H1 (cell line): ENCODE measurements around the gene WDR90. TPM values are rescaled to one million over a fixed set of nuclear protein-coding genes. Genes with fewer than 3 reads are reported as not detected.

Experiments
- CTCF ChIA-PET: fragments of 300-600 bp; sonication (Branson Sonifier 250); formaldehyde crosslinking; loops from one replicate; lab custom pipeline; 2021; ENCODE audit not compliant: partially characterized antibody; lab: Charles Lee
- POLR2A ChIA-PET: fragments of 300-600 bp; sonication (Branson Sonifier 250); formaldehyde crosslinking; loops from one replicate; lab custom pipeline; 2021; ENCODE audit warnings: inconsistent platforms; ENCODE audit not compliant: partially characterized antibody; lab: Charles Lee
- DNase-seq, 2 experiments: peaks; one replicate each; pipeline versions ENCODE4 v3.0.0 to v3.0.0-alpha.2; 2010 to 2022; ENCODE audit warnings: low spot score in 2 of 2, low read depth in 1 of 2, mixed read lengths in 1 of 2
- FAIRE-seq: peaks from 2 replicates; lab custom pipeline; 2011; peaks lifted over from hg19 to GRCh38; lab: Jason Lieb, UNC
- H2AFZ ChIP-seq: 2 replicates; pipeline ENCODE4 v1.8.1; 2012; ENCODE audit warnings: low read length, inconsistent platforms
- H2AK5ac ChIP-seq: 2 replicates; pipeline ENCODE4 v1.6.1; 2013; ENCODE audit warnings: low read depth, low read length
- H2BK120ac ChIP-seq: replicated peaks from 2 replicates; pipeline ENCODE3; 2013; ENCODE audit warnings: low read depth, low read length, inconsistent platforms
- H2BK12ac ChIP-seq: 2 replicates; pipeline ENCODE4 v1.6.1; 2013; ENCODE audit warnings: low read depth, low read length
- H2BK15ac ChIP-seq: 2 replicates; pipeline ENCODE4 v1.6.1; 2013; ENCODE audit warnings: low read length
- H2BK20ac ChIP-seq: 2 replicates; pipeline ENCODE4 v1.6.1; 2013; ENCODE audit warnings: low read length
- H2BK5ac ChIP-seq: 2 replicates; pipeline ENCODE4 v1.6.1; 2013; ENCODE audit warnings: low read depth, low read length
- H3K14ac ChIP-seq: 2 replicates; pipeline ENCODE4 v1.6.1; 2013; ENCODE audit warnings: inconsistent platforms; ENCODE audit not compliant: insufficient read length
- H3K18ac ChIP-seq: 2 replicates; pipeline ENCODE4 v1.6.1; 2013; ENCODE audit warnings: low read length; ENCODE audit errors: extremely low read depth
- H3K23ac ChIP-seq: 2 replicates; pipeline ENCODE4 v1.6.1; 2013; ENCODE audit warnings: inconsistent platforms; ENCODE audit not compliant: insufficient read length
- H3K23me2 ChIP-seq: 2 replicates; pipeline ENCODE4 v1.6.1; 2013; ENCODE audit warnings: low read depth, low read length
- H3K27ac ChIP-seq: 2 replicates; pipeline ENCODE4 v1.6.1; 2011; ENCODE audit warnings: low read depth, low read length, inconsistent platforms
- H3K27me3 ChIP-seq, 4 experiments: replicated peaks in 1 of 4; 1 replicate in 1 of 4; 2 replicates in 3 of 4; pipeline versions ENCODE4 v1.6.1 to v1.8.1; 2011 to 2013; ENCODE audit warnings: low read length in 3 of 4, mild to moderate bottlenecking in 3 of 4, inconsistent platforms in 2 of 4, mixed read lengths in 2 of 4, moderate library complexity in 1 of 4; ENCODE audit not compliant: control insufficient read depth in 3 of 4, insufficient read depth in 3 of 4; ENCODE audit errors: extremely low read depth in 1 of 4
- H3K36me3 ChIP-seq, 4 experiments: 2 replicates each; pipeline versions ENCODE4 v1.6.1 to v1.8.1; 2011 to 2013; ENCODE audit warnings: mild to moderate bottlenecking in 4 of 4, low read length in 3 of 4, moderate library complexity in 2 of 4, control low read depth in 1 of 4, inconsistent platforms in 1 of 4; ENCODE audit not compliant: insufficient read depth in 4 of 4, control insufficient read depth in 2 of 4
- H3K4ac ChIP-seq: replicated peaks from 2 replicates; pipeline ENCODE3; 2013; ENCODE audit warnings: low read length, low read depth, mixed read lengths, inconsistent platforms; ENCODE audit not compliant: insufficient read length
- H3K4me1 ChIP-seq, 4 experiments: replicated peaks in 1 of 4; 1 replicate in 1 of 4; 2 replicates in 3 of 4; pipeline versions ENCODE4 v1.6.1 to v1.8.1; 2011 to 2013; ENCODE audit warnings: low read length in 3 of 4, inconsistent platforms in 2 of 4, mixed read lengths in 1 of 4; ENCODE audit not compliant: insufficient read depth in 4 of 4, control insufficient read depth in 3 of 4
- H3K4me2 ChIP-seq, 2 experiments: 2 replicates each; pipeline versions ENCODE4 v1.6.1 to v1.8.1; 2011 to 2013; ENCODE audit warnings: low read depth in 2 of 2, low read length in 2 of 2, control low read depth in 1 of 2, inconsistent platforms in 1 of 2, mild to moderate bottlenecking in 1 of 2; ENCODE audit not compliant: insufficient read depth in 1 of 2
- H3K4me3 ChIP-seq, 4 experiments: fragments of 200-600, 300-600 bp in 1 of 4; sonication (generic), shearing (Covaris generic), sonication (Bioruptor Twin) in 1 of 4; 2 replicates each; pipeline versions ENCODE4 v1.5.1 to v1.8.1; 2011 to 2016; ENCODE audit warnings: low read length in 4 of 4, low read depth in 3 of 4, control low read depth in 2 of 4, inconsistent platforms in 2 of 4, mild to moderate bottlenecking in 2 of 4, mixed read lengths in 1 of 4, moderate library complexity in 1 of 4; ENCODE audit not compliant: insufficient read depth in 2 of 4; ENCODE audit errors: extremely low read depth in 1 of 4
- H3K56ac ChIP-seq: replicated peaks from 2 replicates; pipeline ENCODE3; 2013; ENCODE audit warnings: low read depth, mild to moderate bottlenecking, mixed read lengths, low read length, inconsistent platforms; ENCODE audit not compliant: insufficient read length
- H3K79me1 ChIP-seq: 2 replicates; pipeline ENCODE4 v1.6.1; 2013; ENCODE audit warnings: low read depth, low read length, control low read depth
- H3K79me2 ChIP-seq, 2 experiments: 2 replicates each; pipeline versions ENCODE4 v1.6.1 to v1.8.1; 2012 to 2013; ENCODE audit warnings: low read length in 2 of 2, mild to moderate bottlenecking in 2 of 2, inconsistent platforms in 1 of 2; ENCODE audit not compliant: insufficient read depth in 2 of 2, control insufficient read depth in 1 of 2
- H3K9ac ChIP-seq, 4 experiments: replicated peaks in 1 of 4; 1 replicate in 1 of 4; 2 replicates in 3 of 4; pipeline versions ENCODE4 v1.6.1 to v1.8.1; 2011 to 2013; ENCODE audit warnings: low read depth in 3 of 4, low read length in 3 of 4, control low read depth in 2 of 4, mild to moderate bottlenecking in 2 of 4, moderate library complexity in 2 of 4, inconsistent platforms in 1 of 4; ENCODE audit errors: extremely low read depth in 1 of 4
- H3K9me3 ChIP-seq, 2 experiments: 2 replicates each; pipeline versions ENCODE4 v1.6.1 to v1.8.1; 2012 to 2013; ENCODE audit warnings: mild to moderate bottlenecking in 2 of 2, moderate library complexity in 2 of 2, control low read depth in 1 of 2, inconsistent platforms in 1 of 2, low read depth in 1 of 2, low read length in 1 of 2, mixed read lengths in 1 of 2; ENCODE audit not compliant: insufficient read depth in 2 of 2
- H4K20me1 ChIP-seq, 2 experiments: replicated peaks in 1 of 2; 2 replicates each; pipeline versions ENCODE3 to v1.8.1; 2011 to 2013; ENCODE audit warnings: inconsistent platforms in 2 of 2, low read length in 2 of 2, mild to moderate bottlenecking in 1 of 2; ENCODE audit not compliant: insufficient read depth in 2 of 2, control insufficient read depth in 1 of 2
- H4K5ac ChIP-seq: 2 replicates; pipeline ENCODE4 v1.6.1; 2013; ENCODE audit warnings: low read length, low read depth, mixed read lengths, inconsistent platforms; ENCODE audit not compliant: insufficient read length
- H4K8ac ChIP-seq: 2 replicates; pipeline ENCODE4 v1.8.0; 2013; ENCODE audit warnings: mild to moderate bottlenecking, moderate library complexity, low read length, inconsistent platforms; ENCODE audit not compliant: insufficient read depth; ENCODE audit errors: extremely low read depth
- H4K91ac ChIP-seq: replicated peaks from 2 replicates; pipeline ENCODE3; 2013; ENCODE audit warnings: low read length, mixed read lengths, inconsistent platforms; ENCODE audit not compliant: insufficient read length
- CBX5 ChIP-seq: fragments of 300-800, 300-1000 bp; sonication (generic); IDR thresholded peaks from 2 replicates; pipeline ENCODE4 v1.7.1; 2016; ENCODE audit warnings: antibody characterized with exemption, low read length, low read depth
- CEBPB ChIP-seq: IDR thresholded peaks from 2 replicates; pipeline ENCODE4 v1.6.1; 2012; ENCODE audit warnings: low read depth, low read length
- CTBP2 ChIP-seq: IDR thresholded peaks from 2 replicates; pipeline ENCODE4 v1.7.0; 2011; ENCODE audit warnings: borderline replicate concordance, mild to moderate bottlenecking, moderate library complexity, mixed read lengths, low read length; ENCODE audit not compliant: insufficient read depth, insufficient read length
- GTF2F1 ChIP-seq: IDR thresholded peaks from 2 replicates; pipeline ENCODE4 v1.6.1; 2012; ENCODE audit warnings: low read depth, low read length, improper control_type of control experiment, borderline replicate concordance
- HDAC2 ChIP-seq, 2 experiments: fragments of 300-600 bp in 1 of 2; sonication (generic) in 1 of 2; IDR thresholded peaks; 2 replicates each; pipeline ENCODE4 v1.6.1; 2011 to 2012; ENCODE audit warnings: low read depth in 2 of 2, low read length in 2 of 2, mild to moderate bottlenecking in 2 of 2, moderate library complexity in 2 of 2, borderline replicate concordance in 1 of 2, inconsistent platforms in 1 of 2
- PHF8 ChIP-seq: fragments of 200-600 bp; sonication (generic); conservative IDR thresholded peaks from 2 replicates; pipeline ENCODE4 v1.7.1; 2012; ENCODE audit warnings: low read depth, mild to moderate bottlenecking, inconsistent platforms, low read length, moderate library complexity
- POLR2A ChIP-seq, 2 experiments: IDR thresholded peaks; 1 replicate in 1 of 2; 2 replicates in 1 of 2; pipeline ENCODE4 v1.6.1; 2011; ENCODE audit warnings: low read depth in 2 of 2, low read length in 2 of 2, mild to moderate bottlenecking in 2 of 2; ENCODE audit errors: control extremely low read depth in 1 of 2
- SAP30 ChIP-seq: fragments of 300-600 bp; sonication (generic); IDR thresholded peaks from 2 replicates; pipeline ENCODE4 v1.7.1; 2012; ENCODE audit warnings: low read length, moderate library complexity, mild to moderate bottlenecking, inconsistent platforms; ENCODE audit not compliant: insufficient read depth, insufficient replicate concordance
- SIRT6 ChIP-seq: IDR thresholded peaks from one replicate; pipeline ENCODE4 v1.7.1; 2012; ENCODE audit warnings: low read length, inconsistent platforms
- SIX5 ChIP-seq: IDR thresholded peaks from 2 replicates; pipeline ENCODE4 v1.6.1; 2011; ENCODE audit warnings: mild to moderate bottlenecking, low read depth, low read length
- SP1 ChIP-seq: IDR thresholded peaks from 2 replicates; pipeline ENCODE4 v1.6.1; 2011; ENCODE audit warnings: low read depth, low read length
- SP4 ChIP-seq: IDR thresholded peaks from 2 replicates; pipeline ENCODE4 v1.6.1; 2012; ENCODE audit warnings: low read length, inconsistent platforms
- SRF ChIP-seq: IDR thresholded peaks from 2 replicates; pipeline ENCODE4 v1.6.1; 2011; ENCODE audit warnings: mild to moderate bottlenecking, low read depth, low read length, moderate library complexity
- TBP ChIP-seq: IDR thresholded peaks from 2 replicates; pipeline ENCODE4 v1.6.1; 2011; ENCODE audit warnings: low read depth, low read length, improper control_type of control experiment
- TEAD4 ChIP-seq: IDR thresholded peaks from 2 replicates; pipeline ENCODE4 v1.6.1; 2012; ENCODE audit warnings: low read depth, low read length, inconsistent platforms, mixed read lengths
- WGBS, 2 experiments: shearing (Covaris generic) in 1 of 2; methylation state at CpG; one replicate each; pipeline versions ENCODE4 v1.1.6 to v1.1.7; 2013 to 2015; ENCODE audit warnings: low lambda C conversion rate in 2 of 2, mixed read lengths in 2 of 2, inconsistent platforms in 1 of 2, low coverage in 1 of 2, missing lambda C conversion rate in 1 of 2; ENCODE audit not compliant: insufficient replicate concordance in 2 of 2, insufficient coverage in 1 of 2, insufficient read length in 1 of 2; ENCODE audit errors: extremely low coverage in 1 of 2, missing lambda C conversion rate in 1 of 2; 5-methylcytosine and 5-hydroxymethylcytosine counted together
- polyA plus RNA-seq, 7 experiments: library from polyadenylated mRNA; depleted of rRNA in 3 of 7; stranded (reverse) in 5 of 7; unstranded in 2 of 7; fragments of >200 nt in 5 of 7; fragments of 200-250 nt in 2 of 7; gene quantifications; 1 replicate in 5 of 7; 2 replicates in 1 of 7; 4 replicates in 1 of 7; pipeline versions ENCODE4 v1.2.1 to v1.2.3, GENCODE V29; 2011 to 2013; ENCODE audit warnings: missing spikeins in 2 of 7, mixed read lengths in 2 of 7
- total RNA-seq: library from RNA; stranded (reverse); fragmentation: NEBNext Ultra II Directional; extraction: Animal tissue kit (Norgen Biotek cat#: 25700); gene quantifications from 2 replicates; pipeline ENCODE4 v1.2.1, GENCODE V29; 2021

WDR90 gene
- total and polyA plus RNA-seq, 2 of the 8 experiments (the other 6 are each of a cell fraction or from before 2014, with no cell fraction given) = 24.0 to 47.2 TPM

DNA sequence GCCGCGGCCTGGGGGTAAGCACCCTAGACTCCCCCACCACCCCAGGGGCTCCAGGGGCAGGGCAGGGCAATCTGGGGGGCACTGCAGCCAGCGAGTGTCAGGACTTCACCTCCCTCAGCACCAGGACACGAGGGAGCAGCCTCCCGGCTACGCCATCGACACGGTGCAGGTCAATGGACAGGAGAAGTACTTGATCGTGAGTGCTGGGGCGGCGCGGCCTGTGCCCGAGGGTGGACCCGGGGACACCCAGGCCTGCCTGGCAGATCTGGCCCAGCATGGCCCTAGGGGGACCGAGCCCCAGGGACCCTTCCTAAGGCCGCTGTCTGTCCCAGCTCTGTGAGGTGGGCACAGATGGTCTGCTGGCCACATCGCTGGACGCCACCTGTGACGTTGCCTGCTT, 23.2 kb downstream of the WDR90 start:
- H2BK12ac ChIP-seq = no peak overlapping the region
- peaks cover 0 to 2% (median 0%) of the 10 kb centered on the region in 4 experiments; a peak in 2 of 7 replicates for H3K27me3 ChIP-seq
- H2BK120ac ChIP-seq = no peak overlapping the region
- H3K14ac ChIP-seq = no peak overlapping the region
- H3K4ac ChIP-seq = no peak overlapping the region
- no peak overlapping the region for H2BK20ac ChIP-seq
- no peak overlapping the region for H3K23ac ChIP-seq
- no peak overlapping the region for H3K9ac ChIP-seq
- no peak overlapping the region for H3K56ac ChIP-seq
- no peak overlapping the region for H3K4me3 ChIP-seq
- no peaks in the 10 kb centered on the region for H3K9me3 ChIP-seq
- no peak overlapping the region for H4K5ac ChIP-seq
- 93% methylated on average over 18 of the region's 19 CpGs; no CpG with 5 or more reads in 1 of the 2 experiments for WGBS, 2 experiments
- peaks cover 5 to 27% of the 10 kb centered on the region in 2 experiments for H4K20me1 ChIP-seq
- no peak overlapping the region for H4K91ac ChIP-seq
- CTCF ChIA-PET = interaction anchor here (1.3 to 12.0 kb wide), 4 partner anchors 12 to 90 kb away, joined by 5 to 75 read pairs (median 5); partner anchors contain the start of gene WDR24
- H2BK5ac ChIP-seq = no peak overlapping the region
- H4K8ac ChIP-seq = no peak overlapping the region
- no peak overlapping the region for H2BK15ac ChIP-seq
- no peak overlapping the region for H2AFZ ChIP-seq
- H3K4me1 ChIP-seq = peaks cover 0 to 27% (median 24%) of the 10 kb centered on the region in 4 experiments; a peak in 6 of 7 replicates
- peaks cover 14 to 44% (median 33%) of the 10 kb centered on the region in 4 experiments for H3K36me3 ChIP-seq
- H3K27ac ChIP-seq = no peak overlapping the region
- H3K79me2 ChIP-seq = peaks cover 0 to 13% of the 10 kb centered on the region in 2 experiments; a peak in 1 of 4 replicates
- H3K4me2 ChIP-seq = no peak overlapping the region
- peaks cover 13% of the 10 kb centered on the region for H3K79me1 ChIP-seq
- POLR2A ChIA-PET = interaction anchor here (1.0 to 17.4 kb wide), 4 partner anchors 6 to 40 kb away, joined by 3 to 214 read pairs (median 108); partner anchors contain the start of genes JMJD8, RHBDL1, RHOT2 and STUB1
- DNase-seq = no peak
- FAIRE-seq = no peak
- peaks cover 12% of the 10 kb centered on the region for H3K23me2 ChIP-seq
- no peak overlapping the region for H2AK5ac ChIP-seq
- no peak overlapping the region for H3K18ac ChIP-seq
- TF ChIP-seq TBP (no peak), SP1 (no peak), CTBP2 (no peak), SIX5 (no peak), PHF8 (no peak), CBX5 (no peak), TEAD4 (no peak), CEBPB (no peak), SRF (no peak), SP4 (no peak), POLR2A (IDR thresholded peaks at IDR 0.05; ENCODE audit: control extremely low read depth in 1 of 2, low read depth in 2 of 2, low read length in 2 of 2) (no peak), SIRT6 (no peak), GTF2F1 (no peak), SAP30 (no peak), HDAC2 (IDR thresholded peaks at IDR 0.05; ENCODE audit: borderline replicate concordance in 1 of 2, low read depth in 2 of 2, low read length in 2 of 2) (no peak)
